ENCODE measurements around the gene FAM107B. TPM values are rescaled to one million over a fixed set of nuclear protein-coding genes. Genes with fewer than 3 reads are reported as not detected.

The FAM107B gene
- total and polyA plus RNA-seq, 2 of the 8 experiments (the other 6 are each of a cell fraction or from before 2014, with no cell fraction given) = 7.5 to 28.1 TPM

DNA sequence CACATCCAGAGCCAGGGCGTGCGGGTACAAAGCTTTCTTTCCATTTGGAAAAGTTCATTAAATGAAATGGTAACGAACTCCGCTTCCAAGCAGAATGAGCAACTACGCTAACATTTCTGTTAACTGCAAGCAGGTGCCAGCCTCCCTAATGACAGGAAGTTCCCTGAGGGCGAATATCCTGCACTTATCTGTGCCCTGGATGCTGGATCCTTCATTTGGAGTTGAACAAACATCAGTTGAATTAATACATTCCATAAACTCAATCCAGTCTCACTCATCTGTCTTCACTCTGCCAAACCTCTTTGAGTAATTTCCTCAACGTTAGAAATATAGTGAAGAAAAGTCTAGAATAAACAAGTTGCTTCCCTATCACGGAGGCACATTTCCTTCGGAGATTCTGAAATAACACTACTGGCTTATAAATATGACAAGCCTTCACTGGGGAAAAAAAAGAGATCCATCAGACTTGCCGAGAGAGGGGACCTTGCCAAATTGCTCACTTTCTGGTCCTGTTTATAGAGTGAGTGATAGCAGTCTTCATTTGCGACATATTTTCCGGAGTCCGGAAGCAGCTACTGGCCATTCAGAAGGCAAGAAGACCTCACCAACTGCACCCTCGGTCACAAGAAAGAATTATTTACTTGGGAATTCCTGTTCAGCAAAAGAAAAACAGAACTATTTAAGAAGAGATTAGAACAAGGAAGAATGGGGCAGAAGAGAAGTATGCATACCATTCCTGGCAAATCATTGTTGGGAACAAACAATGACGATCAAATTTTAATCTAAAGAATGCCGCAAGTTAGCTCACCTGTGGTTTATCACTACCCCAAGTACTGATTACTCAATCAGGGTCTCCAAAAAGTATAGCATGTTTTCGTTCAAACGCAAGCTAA is 196.4 kb downstream of the FAM107B start:
- Histone ChIP-seq H4K5ac (ENCODE audit: insufficient read length, low read depth, low read length) (no peak overlapping the region), H2BK120ac (replicated peaks; ENCODE audit: low read depth, low read length) (no peak overlapping the region), H3K4me1 (replicated peaks in 1 of 4; ENCODE audit: control insufficient read depth in 3 of 4, insufficient read depth in 4 of 4, low read length in 3 of 4) (peaks cover 0 to 4% (median 0%) of the 10 kb centered on the region in 4 experiments; a peak in 3 of 7 replicates), H2AK5ac (ENCODE audit: low read depth, low read length) (no peak overlapping the region), H2AFZ (ENCODE audit: low read length) (no peak overlapping the region), H4K8ac (ENCODE audit: extremely low read depth, insufficient read depth, low read length) (no peak overlapping the region), H3K14ac (ENCODE audit: insufficient read length) (no peak overlapping the region), H3K4me2 (ENCODE audit: insufficient read depth in 1 of 2, low read depth in 2 of 2, low read length in 2 of 2) (0 out of 4 replicates have a peak overlapping the region, but pooled peaks of 1 of the 2 experiments have one; percentile 19), H3K27ac (ENCODE audit: low read depth, low read length) (no peak overlapping the region), H2BK15ac (ENCODE audit: low read length) (no peak overlapping the region), H3K56ac (replicated peaks; ENCODE audit: insufficient read length, low read depth, low read length) (no peak overlapping the region), H2BK5ac (ENCODE audit: low read depth, low read length) (no peak overlapping the region; the same call in 1 of the 2 replicates), H3K23ac (ENCODE audit: insufficient read length) (no peak overlapping the region), H3K79me2 (ENCODE audit: control insufficient read depth in 1 of 2, insufficient read depth in 2 of 2, low read length in 2 of 2) (peaks cover 0 to 28% of the 10 kb centered on the region in 2 experiments; a peak in 2 of 4 replicates), H3K9ac (replicated peaks in 1 of 4; ENCODE audit: extremely low read depth in 1 of 4, low read depth in 3 of 4, low read length in 3 of 4) (no peak overlapping the region), H3K4ac (replicated peaks; ENCODE audit: insufficient read length, low read depth, low read length) (no peak overlapping the region), H4K91ac (replicated peaks; ENCODE audit: insufficient read length, low read length) (no peak overlapping the region), H2BK20ac (ENCODE audit: low read length) (no peak overlapping the region), H3K18ac (ENCODE audit: extremely low read depth, low read length) (no peak overlapping the region), H3K9me3 (ENCODE audit: insufficient read depth in 2 of 2, low read depth in 1 of 2, low read length in 1 of 2) (no peaks in the 10 kb centered on the region), H3K36me3 (ENCODE audit: control insufficient read depth in 2 of 4, insufficient read depth in 4 of 4, low read length in 3 of 4) (no peaks in the 10 kb centered on the region), H3K4me3 (ENCODE audit: extremely low read depth in 1 of 4, insufficient read depth in 2 of 4, low read depth in 3 of 4, low read length in 4 of 4) (no peak overlapping the region), H3K23me2 (ENCODE audit: low read depth, low read length) (no peaks in the 10 kb centered on the region), H2BK12ac (ENCODE audit: low read depth, low read length) (no peak overlapping the region), H4K20me1 (replicated peaks in 1 of 2; ENCODE audit: control insufficient read depth in 1 of 2, insufficient read depth in 2 of 2, low read length in 2 of 2) (no peaks in the 10 kb centered on the region), H3K79me1 (ENCODE audit: low read depth, low read length) (peaks cover 4% of the 10 kb centered on the region; the same call in 1 of the 2 replicates), H3K27me3 (replicated peaks in 1 of 4; ENCODE audit: control insufficient read depth in 3 of 4, extremely low read depth in 1 of 4, insufficient read depth in 3 of 4, low read length in 3 of 4) (no peaks in the 10 kb centered on the region)
- POLR2A ChIA-PET (ENCODE audit: partially characterized antibody) = interaction anchor here (1.0 to 1.7 kb wide), 3 partner anchors 11 to 20 kb away, joined by 3 to 5 read pairs (median 4); no protein-coding TSS in a partner anchor
- CTCF ChIA-PET (ENCODE audit: partially characterized antibody) = interaction anchor here (1.0 to 1.6 kb wide), 2 partner anchors 15 to 35 kb away, joined by 3 to 4 read pairs; no protein-coding TSS in a partner anchor
- FAIRE-seq (no peak), DNase-seq (ENCODE audit: low read depth in 1 of 2, low spot score in 2 of 2) (no peak)
- WGBS, 2 experiments (ENCODE audit: extremely low coverage in 1 of 2, insufficient coverage in 1 of 2, insufficient read length in 1 of 2, insufficient replicate concordance in 2 of 2, low coverage in 1 of 2, low lambda C conversion rate in 2 of 2, missing lambda C conversion rate in 1 of 2) = 79% methylated on average over 18 of the region's 18 CpGs; no CpG with 5 or more reads in 1 of the 2 experiments
- peak; percentile 33; the same call in 1 of the 2 replicates for TF ChIP-seq CEBPB (IDR thresholded peaks at IDR 0.05; ENCODE audit: low read depth, low read length)
- TF ChIP-seq, protein P1, sequence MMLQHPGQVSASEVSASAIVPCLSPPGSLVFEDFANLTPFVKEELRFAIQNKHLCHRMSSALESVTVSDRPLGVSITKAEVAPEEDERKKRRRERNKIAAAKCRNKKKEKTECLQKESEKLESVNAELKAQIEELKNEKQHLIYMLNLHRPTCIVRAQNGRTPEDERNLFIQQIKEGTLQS (IDR thresholded peaks at IDR 0.05; ENCODE audit: insufficient read depth, low read depth, low read length) = no peak

Data from H1 (cell line).